Measurements from ENCODE around the gene MSRB2.
A peak's percentile ranks its signal among the peaks of the same experiment; 100 is the strongest.

The MSRB2 gene

GRCh38 chr10:23080262-23080661 is 15.1 kb upstream of the MSRB2 start:
- TF ChIP-seq POLR2A (IDR thresholded peaks at IDR 0.05; ENCODE audit: low read length): no peak
- no peak for TF ChIP-seq GATA1 (IDR thresholded peaks at IDR 0.05; ENCODE audit: low read depth, low read length)
- no peak for DNase-seq

- TF ChIP-seq GATA1 (IDR thresholded peaks at IDR 0.05; ENCODE audit: low read depth, low read length) (no peak), POLR2A (IDR thresholded peaks at IDR 0.05; ENCODE audit: low read length) (no peak)
- DNase-seq: no peak
Observed at GRCh38 chr10:23081221-23081750, 14.1 kb upstream of the MSRB2 start.

GRCh38 chr10:23081891-23082290 is 13.5 kb upstream of the MSRB2 start:
- TF ChIP-seq POLR2A (IDR thresholded peaks at IDR 0.05; ENCODE audit: low read length) (no peak), GATA1 (IDR thresholded peaks at IDR 0.05; ENCODE audit: low read depth, low read length) (no peak)
- DNase-seq: peak in 1 of 2 experiments; percentile 13

GRCh38 chr10:23088609-23089008 is 6.8 kb upstream of the MSRB2 start:
- no peak for TF ChIP-seq POLR2A (IDR thresholded peaks at IDR 0.05; ENCODE audit: low read length)
- no peak for TF ChIP-seq GATA1 (IDR thresholded peaks at IDR 0.05; ENCODE audit: low read depth, low read length)
- no peak for DNase-seq

GRCh38 chr10:23094786-23095403 is 484 bp upstream of the MSRB2 start:
- TF ChIP-seq POLR2A (IDR thresholded peaks at IDR 0.05; ENCODE audit: low read length) (no peak), GATA1 (IDR thresholded peaks at IDR 0.05; ENCODE audit: low read depth, low read length) (no peak)
- DNase-seq: no peak

GRCh38 chr10:23095966-23096801 is 805 bp downstream of the MSRB2 start:
- TF ChIP-seq GATA1 (IDR thresholded peaks at IDR 0.05; ENCODE audit: low read depth, low read length) (no peak), POLR2A (IDR thresholded peaks at IDR 0.05; ENCODE audit: low read length) (no peak)
- DNase-seq: peak; percentile 74 to 75

GRCh38 chr10:23096802-23097549 is 1.6 kb downstream of the MSRB2 start:
- TF ChIP-seq POLR2A (IDR thresholded peaks at IDR 0.05; ENCODE audit: low read length) (no peak), GATA1 (IDR thresholded peaks at IDR 0.05; ENCODE audit: low read depth, low read length) (no peak)
- peak; percentile 20 to 22 for DNase-seq

GRCh38 chr10:23099079-23099478 is 3.7 kb downstream of the MSRB2 start:
- DNase-seq: no peak

GRCh38 chr10:23099816-23100215 is 4.4 kb downstream of the MSRB2 start:
- TF ChIP-seq GATA1 (IDR thresholded peaks at IDR 0.05; ENCODE audit: low read depth, low read length): no peak
- TF ChIP-seq POLR2A (IDR thresholded peaks at IDR 0.05; ENCODE audit: low read length): no peak
- DNase-seq: no peak

More at GRCh38 chr10:23099079-23099478, 3.7 kb downstream of the MSRB2 start:
- TF ChIP-seq GATA1 (IDR thresholded peaks at IDR 0.05; ENCODE audit: low read depth, low read length) (no peak), POLR2A (IDR thresholded peaks at IDR 0.05; ENCODE audit: low read length) (no peak)

GRCh38 chr10:23100331-23101030 is 5.1 kb downstream of the MSRB2 start:
- no peak for DNase-seq
- no peak for TF ChIP-seq GATA1 (IDR thresholded peaks at IDR 0.05; ENCODE audit: low read depth, low read length)
- no peak for TF ChIP-seq POLR2A (IDR thresholded peaks at IDR 0.05; ENCODE audit: low read length)

- no peak for DNase-seq
- no peak for TF ChIP-seq GATA1 (IDR thresholded peaks at IDR 0.05; ENCODE audit: low read depth, low read length)
- no peak for TF ChIP-seq POLR2A (IDR thresholded peaks at IDR 0.05; ENCODE audit: low read length)
Observed at GRCh38 chr10:23106331-23107072, 11.1 kb downstream of the MSRB2 start.

- no peak for DNase-seq
- no peak for TF ChIP-seq POLR2A (IDR thresholded peaks at IDR 0.05; ENCODE audit: low read length)
- no peak for TF ChIP-seq GATA1 (IDR thresholded peaks at IDR 0.05; ENCODE audit: low read depth, low read length)
Observed at GRCh38 chr10:23110722-23111516, 15.5 kb downstream of the MSRB2 start.
